Activated CD4-positive, CD25-positive, alpha-beta regulatory T cell treated with anti-CD3 and anti-CD28 coated beads, Interleukin-2, amount 50 U/mL, for 16 hours (primary cell): Measurements from ENCODE around the gene CHDH.

Experiments
- DNase-seq: peaks from one replicate; pipeline ENCODE4 v3.0.0-alpha.2; 2020; ENCODE audit warnings: low read depth, low spot score

Gene CHDH

DNA sequence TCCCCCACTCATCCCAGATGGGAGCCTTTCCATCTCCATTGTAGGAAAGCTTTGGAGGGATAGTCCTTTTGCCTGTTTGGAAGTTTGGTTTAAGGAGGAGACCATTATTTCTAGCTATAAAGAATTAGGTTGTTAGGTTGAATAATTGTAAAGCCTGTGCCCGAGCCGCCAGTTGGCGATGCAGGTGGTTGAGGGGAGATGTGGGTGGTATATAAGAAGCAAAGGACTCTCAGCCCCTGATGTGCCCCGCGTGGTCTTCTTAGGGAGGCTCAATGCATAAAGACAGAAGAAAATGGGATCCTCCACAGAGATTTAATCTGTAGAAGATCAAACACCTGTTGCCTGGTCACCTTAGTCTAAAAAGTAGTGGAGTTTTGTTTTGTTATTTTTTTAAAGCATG is 55.7 kb downstream of the CHDH start:
- DNase-seq: no peak

DNA sequence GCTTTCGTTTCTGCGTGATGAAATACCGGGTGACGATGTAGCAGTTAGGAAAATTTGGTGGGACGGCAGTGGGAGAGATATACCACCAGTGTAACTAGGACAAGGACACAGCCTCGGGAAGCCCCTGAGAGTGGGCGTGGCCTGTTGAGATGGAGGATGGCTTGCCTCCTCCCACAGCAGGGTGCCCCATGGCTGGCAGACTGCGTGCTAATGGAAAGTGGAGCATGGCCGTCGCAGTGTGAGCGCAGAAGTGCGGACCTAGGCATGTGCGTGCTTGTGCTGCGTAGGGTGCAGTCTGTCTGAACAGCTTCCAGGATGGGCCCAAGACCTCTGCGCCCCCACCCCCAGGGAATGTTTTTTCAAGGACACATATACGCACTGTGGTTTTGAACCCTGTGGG is 56.8 kb downstream of the CHDH start:
- no peak for DNase-seq

DNA sequence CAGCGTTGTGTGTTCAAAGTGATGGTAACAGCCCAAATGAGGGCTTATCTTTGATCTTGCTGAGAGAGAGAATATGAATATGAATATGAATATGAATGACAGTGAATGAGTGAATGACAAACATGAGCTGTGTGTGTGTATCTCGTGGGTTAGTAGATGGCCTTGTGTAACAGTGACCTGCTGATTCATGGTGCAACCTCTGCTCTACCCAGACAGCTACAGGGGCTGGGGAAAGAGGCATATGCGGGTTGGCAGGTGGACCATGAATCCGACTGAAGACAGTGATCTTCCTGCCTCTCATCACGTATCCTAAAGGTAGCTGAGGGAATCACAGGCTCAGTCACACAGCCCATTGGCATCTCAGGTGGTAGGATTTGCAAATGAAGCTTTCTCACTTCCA is 58.2 kb downstream of the CHDH start:
- DNase-seq: no peak

DNA sequence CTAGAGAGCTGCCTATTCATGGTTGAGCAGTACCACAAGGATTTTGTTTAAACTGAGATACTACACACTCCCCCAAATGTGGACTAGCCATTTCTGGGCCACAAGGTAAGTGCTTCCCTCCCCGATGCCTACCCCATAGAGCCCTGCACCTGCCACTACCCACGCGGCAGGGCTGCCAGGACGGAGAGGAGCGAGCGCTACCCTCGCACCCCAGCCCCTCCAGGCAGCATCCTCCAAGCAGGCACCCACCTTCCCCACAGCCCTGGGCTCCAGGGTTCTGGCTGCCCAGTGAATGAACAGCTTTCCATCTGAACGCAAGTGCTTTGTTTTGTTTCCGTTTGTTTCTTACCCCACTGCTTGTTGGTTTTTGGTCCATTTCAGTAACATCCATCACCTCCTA is 59.2 kb downstream of the CHDH start:
- DNase-seq: no peak

DNA sequence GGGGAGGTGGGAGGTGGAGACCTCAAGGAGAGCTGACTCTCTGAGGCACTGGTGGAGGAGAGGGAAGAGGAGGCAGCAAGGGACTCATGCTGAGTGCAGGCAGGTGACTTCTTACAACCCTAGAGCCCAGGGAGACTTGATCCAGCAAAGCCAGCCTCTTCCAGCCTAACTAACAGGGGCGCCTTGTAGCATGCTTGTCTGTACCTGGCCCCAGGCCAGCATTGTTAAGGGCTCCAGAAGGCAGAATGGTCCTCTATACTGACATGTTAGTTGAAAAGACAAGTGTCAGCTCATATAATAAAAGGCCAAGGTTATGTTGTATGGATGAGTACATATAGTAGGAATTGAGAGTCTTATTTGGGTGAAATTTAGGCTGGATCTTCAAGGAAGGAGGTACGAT is 65.4 kb downstream of the CHDH start:
- DNase-seq: no peak

DNA sequence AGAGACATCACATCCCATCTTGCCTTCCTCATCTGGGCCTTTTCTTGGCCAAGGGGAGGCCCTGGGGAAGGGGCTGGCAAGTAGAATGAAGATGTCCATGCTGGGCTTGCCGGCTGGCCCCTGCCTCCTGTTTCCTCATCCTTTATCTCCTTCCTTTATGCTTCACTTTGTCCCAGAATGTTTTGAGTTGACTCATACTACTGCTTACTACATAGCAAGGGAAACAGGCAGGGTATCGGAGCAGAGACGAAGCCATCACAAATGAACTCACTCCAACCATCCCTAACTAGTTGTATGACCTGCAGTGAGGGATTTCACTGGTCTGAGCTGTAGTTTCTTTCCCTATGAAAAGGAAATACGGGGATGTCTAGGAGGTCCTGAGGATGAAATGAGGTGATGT is 66.0 kb downstream of the CHDH start:
- no peak for DNase-seq

DNA sequence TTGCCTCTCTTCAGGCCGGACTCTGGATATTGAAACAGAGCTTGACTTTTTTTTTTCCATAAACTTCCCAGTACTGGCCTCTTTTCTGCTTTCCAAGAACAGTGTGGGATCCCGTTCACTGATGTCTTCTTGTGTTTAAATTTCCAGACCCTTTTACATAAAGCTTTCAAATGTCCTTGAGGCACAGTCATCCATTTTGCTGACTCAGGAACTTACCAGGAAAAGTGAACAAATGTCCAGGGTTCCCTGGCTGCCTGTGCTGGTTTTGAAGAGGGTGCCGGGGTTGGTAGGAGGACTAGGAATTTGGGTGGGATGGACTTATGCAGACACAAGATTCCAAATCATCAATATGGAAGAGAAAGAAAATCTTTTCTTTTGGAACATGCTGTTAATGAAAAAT is 68.1 kb downstream of the CHDH start:
- DNase-seq: no peak

DNA sequence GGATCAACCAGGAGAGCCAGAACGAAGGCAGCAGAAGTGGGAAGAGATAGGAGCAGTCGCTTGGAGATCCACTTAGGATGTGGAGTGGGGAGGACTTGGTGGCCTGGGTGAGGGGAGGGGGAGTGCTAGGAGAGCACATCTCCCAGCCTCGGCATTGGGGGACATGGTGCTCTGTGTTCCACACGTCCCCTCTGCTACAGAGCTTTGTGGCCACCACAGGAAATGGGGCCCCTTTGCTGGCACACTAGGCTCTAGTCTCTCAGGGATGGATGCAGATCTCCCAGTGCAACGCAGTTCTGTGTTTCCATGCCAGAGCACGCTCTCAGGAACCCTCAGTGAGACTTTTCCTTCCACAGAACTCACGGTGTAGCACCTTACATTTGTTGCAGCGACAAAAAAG is 68.8 kb downstream of the CHDH start:
- no peak for DNase-seq

DNA sequence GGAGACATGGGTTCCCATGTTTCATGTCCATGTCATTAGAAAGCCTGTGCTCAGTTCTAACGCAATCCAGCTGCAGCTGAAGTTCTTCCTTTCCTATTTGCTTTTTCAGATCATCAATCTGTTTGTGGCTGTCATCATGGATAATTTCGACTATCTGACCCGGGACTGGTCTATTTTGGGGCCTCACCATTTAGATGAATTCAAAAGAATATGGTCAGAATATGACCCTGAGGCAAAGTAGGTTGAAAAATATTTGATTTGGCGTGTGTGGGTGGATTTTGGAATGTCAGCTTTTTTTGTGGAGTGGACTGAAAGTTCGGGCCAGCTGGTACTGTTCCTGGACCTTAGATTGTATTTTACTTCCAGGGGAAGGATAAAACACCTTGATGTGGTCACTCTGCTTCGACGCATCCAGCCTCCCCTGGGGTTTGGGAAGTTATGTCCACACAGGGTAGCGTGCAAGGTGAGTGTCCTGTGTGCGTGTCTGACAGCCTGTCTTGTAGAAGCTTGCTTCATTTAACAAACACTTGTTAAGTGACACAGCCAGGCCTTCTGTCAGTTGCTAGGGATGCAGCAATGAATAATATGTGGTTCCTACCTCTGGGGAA is 69.6 kb downstream of the CHDH start:
- no peak for DNase-seq

DNA sequence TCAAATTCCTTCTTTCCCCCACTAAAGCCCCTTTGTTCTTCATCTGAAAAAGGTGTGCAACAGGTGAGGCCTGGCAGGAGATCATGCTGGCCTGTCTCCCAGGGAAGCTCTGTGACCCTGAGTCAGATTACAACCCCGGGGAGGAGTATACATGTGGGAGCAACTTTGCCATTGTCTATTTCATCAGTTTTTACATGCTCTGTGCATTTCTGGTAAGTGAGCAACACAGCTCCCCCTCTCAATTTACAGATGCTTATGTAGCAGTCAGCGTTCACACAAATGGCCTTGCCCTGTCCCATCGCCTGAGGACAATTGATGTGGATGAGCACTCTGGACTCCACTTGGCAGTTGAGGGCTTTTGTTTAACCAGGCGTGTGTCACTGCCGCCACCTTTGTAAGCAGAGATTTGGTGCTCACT is 70.4 kb downstream of the CHDH start:
- no peak for DNase-seq

DNA sequence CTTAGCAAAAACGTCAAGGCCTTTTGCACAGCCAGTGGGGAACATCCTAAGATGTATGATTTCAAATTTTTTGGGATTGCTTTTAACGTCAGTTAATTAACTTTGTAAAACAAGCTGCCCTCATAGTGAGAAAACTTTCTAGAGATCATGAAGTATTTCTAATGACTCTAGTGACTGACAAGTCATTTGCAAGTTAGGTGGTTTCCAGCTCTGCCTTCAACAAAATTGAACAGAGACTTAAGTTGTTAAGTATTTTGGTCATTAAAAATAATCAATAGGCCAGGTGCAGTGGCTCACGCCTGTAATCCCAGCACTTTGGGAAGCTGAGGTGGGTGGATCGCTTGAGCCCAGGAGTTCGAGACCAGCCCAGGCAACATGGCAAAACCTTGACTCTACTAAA is 71.2 kb downstream of the CHDH start:
- DNase-seq: no peak

DNA sequence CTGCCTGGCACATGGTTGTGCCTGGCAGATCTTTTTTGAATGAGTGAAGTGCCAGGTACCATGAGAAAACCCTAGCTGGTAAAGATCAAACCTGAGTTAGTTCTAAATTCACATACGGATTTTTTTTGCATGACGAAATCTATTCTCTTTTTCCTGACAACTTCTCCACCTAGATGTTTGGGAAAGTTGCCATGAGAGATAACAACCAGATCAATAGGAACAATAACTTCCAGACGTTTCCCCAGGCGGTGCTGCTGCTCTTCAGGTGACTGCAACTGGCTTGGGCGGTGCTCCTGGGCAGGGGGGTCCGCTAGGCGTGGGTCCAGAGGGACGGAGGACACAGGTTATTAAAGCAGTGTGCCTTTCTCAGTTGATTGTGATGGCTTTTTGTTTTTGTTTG is 71.8 kb downstream of the CHDH start:
- no peak for DNase-seq

DNA sequence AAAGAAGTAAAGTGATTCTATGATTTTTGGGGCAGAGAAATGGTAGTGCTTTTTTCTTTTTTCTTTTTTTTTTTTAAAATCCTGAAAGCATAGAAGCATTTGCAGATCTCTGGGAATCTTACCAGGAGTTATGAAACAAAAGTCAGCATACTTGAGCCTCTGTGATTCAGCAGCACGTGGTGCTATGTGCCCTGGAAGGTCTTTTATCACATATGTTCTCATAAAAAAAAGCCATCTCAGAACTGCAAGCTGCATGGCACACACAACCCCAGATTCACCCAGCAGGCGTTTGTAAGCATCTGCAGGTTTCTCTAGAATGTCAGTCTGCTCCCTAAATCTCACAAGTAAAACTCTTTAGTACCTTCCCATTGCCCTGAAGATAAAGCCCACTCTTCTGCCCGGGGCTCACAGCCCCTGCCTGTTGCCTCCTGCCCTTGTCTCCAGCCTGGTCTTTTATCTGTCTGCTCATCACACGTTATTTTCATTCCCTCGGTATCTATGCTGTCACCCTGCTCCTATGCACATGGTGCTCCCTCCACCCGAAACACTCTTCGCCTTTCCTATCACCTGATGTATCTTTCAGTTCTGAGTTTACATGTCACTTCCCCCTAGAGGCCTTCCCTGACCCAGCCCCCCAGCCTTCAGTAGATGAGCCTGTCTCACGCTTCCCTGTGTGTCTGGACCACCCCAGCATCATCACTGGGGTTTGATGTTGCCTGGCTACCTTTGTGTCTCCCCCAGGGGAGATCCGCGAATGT is 72.4 kb downstream of the CHDH start:
- no peak for DNase-seq

DNA sequence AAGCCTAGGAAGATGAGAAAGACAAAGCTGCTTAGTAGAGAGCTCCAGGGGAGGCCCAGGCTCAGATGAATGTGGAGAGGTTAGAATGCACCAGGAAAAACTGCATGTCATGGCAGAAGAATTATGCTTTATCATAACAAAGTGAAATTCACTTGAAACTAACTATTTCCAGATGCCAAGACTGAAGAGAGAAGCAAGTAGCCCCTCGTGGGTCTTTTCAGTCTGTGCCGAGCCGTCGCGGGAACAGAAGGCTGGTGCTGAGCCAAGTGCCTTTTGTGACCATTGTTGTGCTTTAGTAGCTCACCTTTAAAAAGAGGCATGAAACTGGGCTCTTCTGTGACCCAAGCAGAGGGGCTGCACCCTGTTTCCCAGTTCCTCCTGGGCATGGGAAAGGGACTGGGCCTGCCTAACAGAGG is 73.2 kb downstream of the CHDH start:
- no peak for DNase-seq

DNA sequence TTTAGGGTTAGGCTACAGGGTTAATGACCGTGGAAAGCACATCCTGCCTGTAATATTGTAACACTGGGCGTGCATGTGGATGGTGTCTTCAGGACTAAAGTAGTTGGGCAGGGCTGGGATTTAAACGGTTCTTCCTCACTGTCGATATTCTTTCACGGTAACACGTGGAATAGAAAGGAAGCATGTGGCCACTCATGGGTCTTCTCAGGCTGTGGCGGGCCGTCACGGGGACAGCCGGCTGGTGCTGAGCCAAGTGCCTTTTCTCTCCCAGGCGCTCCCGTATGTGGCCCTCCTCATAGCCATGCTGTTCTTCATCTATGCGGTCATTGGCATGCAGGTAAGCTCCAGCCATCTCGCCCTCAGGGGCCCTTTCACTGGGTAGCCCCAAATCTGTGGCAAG is 73.7 kb downstream of the CHDH start:
- no peak for DNase-seq

DNA sequence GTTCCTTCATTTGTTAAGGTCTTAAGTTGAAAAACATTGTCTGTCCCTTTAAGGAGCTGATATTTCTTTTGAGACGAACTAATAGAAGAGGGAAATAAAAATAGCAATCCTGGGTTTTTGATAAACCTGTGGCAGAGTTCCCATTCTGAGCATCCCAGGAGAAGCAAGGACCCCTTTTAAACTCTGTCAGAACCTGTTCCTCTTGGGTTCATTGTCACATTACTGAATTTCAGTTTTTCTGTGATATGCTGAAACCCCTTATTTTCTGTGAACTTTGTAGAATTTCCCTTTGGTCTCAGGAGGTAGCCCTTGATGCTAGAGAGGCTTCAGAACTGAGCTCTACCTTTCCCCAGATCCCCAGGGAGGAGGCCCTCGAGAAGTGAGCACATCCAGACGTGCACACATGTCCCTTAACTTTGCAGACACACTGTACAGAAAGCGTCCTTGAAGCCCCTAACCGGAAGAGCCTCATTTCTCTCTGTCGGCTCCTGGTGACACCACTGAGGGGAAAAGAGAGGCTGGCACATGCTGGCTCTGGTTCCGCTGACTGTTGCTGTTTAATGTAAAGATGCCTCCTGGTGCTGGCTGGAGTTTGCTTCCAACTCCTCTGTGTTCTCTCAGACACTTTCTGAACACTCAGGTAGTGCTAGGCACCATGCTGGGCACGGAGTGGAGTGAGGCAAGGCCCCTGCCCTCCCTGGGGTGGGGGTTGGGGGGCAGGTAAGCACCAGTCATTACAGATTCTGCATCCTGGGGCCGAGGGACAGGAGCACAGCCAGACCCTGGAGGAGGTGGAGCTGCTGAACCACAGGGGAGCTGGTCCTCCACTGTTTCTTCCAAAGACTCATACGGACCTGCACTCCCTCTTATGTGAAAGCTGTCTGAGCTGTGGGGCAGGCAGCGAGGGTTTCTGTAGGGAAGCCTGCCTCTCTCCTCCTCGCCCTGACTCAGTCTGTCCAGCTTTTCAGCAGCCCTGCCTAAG is 77.5 kb downstream of the CHDH start:
- DNase-seq: no peak

DNA sequence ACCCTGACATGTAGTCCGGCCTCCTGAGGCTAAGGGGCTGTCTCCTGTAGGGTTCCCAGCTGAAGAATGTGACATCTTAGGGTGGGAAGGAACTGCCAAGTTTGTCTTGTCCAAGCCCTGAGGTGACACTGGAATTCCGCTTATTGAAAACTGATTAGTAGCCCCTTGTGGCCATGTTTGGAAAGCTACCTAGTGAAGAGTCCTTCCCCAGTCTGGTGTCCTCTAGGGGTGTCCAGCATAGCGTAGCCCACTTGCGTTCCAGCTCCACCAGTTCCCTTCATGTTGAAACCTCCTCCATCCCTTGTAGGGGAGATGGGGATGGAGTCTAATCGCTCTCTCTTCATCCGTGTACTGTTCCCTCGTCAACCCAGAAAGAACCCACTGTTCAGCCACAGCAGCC is 79.5 kb downstream of the CHDH start:
- no peak for DNase-seq

DNA sequence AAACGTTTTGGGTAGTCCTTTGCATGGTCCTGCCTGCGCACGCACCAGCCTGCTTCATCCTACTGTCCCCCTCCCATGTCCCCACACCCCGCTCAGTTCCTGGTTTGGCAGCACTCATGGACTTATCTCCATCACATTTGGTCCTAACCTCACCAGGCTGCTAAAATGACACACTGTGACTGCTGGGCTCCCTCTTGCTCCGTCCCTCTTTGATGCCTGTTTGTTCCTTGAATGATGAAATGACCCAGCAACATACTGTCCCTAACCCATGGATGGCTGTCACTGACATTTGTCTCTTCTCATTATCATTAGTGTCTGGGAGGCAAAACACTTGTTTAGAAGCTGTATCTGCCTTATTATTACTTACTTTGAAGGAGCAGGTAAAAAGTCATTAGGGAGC is 80.5 kb downstream of the CHDH start:
- no peak for DNase-seq

DNA sequence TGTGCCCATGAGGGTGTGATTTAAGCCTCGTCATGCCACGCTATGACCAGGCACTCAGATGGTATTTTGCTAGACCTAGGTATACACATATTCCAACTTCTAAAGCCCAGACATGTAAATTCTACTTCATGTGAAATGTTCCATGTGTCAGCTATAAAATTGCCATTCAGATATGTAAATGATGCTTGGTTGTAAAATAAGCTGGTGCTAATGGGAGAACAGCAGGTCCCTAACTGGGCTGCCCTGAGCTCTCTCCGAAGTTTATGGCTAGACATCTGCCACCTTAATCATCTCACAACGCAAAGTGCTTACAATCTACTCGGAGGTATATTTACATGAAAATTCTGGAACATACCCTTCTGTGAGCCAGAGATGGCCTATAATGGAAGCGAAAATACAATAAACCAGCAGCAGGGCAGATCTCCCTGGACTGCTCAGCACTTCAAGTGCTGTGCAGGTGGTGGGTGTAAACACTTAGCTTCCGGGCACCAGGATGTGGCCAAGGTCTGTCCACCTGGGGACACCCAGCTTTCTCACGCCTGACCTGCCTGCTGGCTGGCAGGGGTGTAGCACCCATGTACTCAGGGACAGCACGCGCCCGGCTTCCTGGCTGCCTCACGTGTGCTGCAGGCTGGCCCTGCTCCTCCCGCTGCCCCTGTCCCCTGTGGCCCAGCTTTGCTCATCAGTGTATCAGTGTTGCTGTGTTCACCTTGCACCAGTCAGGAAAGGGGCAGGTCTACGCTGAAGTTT is 82.0 kb downstream of the CHDH start:
- DNase-seq: no peak

DNA sequence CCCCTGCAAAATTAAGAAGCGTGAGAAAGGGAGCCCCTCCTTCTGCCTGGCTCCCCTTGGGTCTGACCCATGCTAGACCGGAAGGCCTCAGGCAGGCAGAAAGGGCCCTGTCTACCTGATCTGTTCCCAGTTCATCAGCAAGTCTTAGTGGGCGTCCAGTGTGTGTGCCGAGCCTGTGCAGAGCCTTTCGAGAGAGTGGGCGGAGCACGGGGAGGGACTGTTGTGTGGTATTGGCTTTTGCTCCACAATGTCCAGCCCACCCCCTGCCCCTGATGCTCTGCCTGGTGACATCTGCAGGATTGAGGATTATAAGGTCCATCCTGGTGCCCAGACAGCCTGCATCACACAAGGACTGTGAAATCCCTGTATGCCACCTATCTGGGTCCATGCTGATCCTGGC is 82.9 kb downstream of the CHDH start:
- DNase-seq: no peak
